Mucosa of descending colon (tissue), 3 donors: ENCODE results near the gene AGO3. TPM values are rescaled to one million over a fixed set of nuclear protein-coding genes. Genes with fewer than 3 reads are reported as not detected.

Experiments
- ATAC-seq: fragments of 200-7000 bp; cut with Tn5 transposase; one replicate; pipeline ENCODE4 v1.9.1; 2020; ENCODE audit warnings: mild to moderate bottlenecking, moderate library complexity
- DNase-seq, 3 donors: peaks; one replicate each; pipeline ENCODE4 v3.0.0-alpha.2; 2020
- H3K36me3 ChIP-seq: fragments of 200-600 bp; one replicate; pipeline ENCODE4 v1.8.0; 2021; ENCODE audit warnings: low read depth, mild to moderate bottlenecking
- H3K4me1 ChIP-seq: fragments of 200-600 bp; one replicate; pipeline ENCODE4 v1.8.0; 2021; ENCODE audit warnings: low read depth, mild to moderate bottlenecking
- H3K4me3 ChIP-seq: fragments of 200-600 bp; one replicate; pipeline ENCODE4 v1.8.0; 2021; ENCODE audit warnings: mild to moderate bottlenecking
- H3K9me3 ChIP-seq: fragments of 200-600 bp; one replicate; pipeline ENCODE4 v1.8.0; 2021; ENCODE audit warnings: mild to moderate bottlenecking
- CTCF ChIP-seq: fragments of 200-600 bp; IDR thresholded peaks from one replicate; pipeline ENCODE4 v1.8.0; 2022; ENCODE audit warnings: antibody characterized with exemption, mild to moderate bottlenecking
- intact Hi-C, 2 donors: fragments of 100-400 bp; cut with DNase I in 1 of 2; cut with micrococcal nuclease in 1 of 2; formaldehyde crosslinking; loops; one replicate each; pipeline versions ENCODE4 v1.11.0 to v1.11.1; 2022; cut with DNase I, micrococcal nuclease
- total RNA-seq, 3 donors: library from RNA; stranded (reverse); fragmentation: NEBNext Ultra II Directional in 2 of 3; extraction: Animal tissue kit (Norgen Biotek cat#: 25700) in 2 of 3; gene quantifications; one replicate each; pipeline versions ENCODE4 v1.2.1 to v1.2.4, GENCODE V29; 2021 to 2023
- donor health status: DM: no; HTN: no; CAD: no; lungs with moderate emphysema.
- donor health status: DM: no; HTN: no; CAD: no.
- donor health status: DM: no; HTN: yes; CAD: no.

Gene AGO3
- total RNA-seq, 3 donors from 2014 or later, result 16.6 to 34.5 (median 16.9) TPM

GRCh38 chr1:36055706-36056105 lies 124.8 kb downstream of the AGO3 start:
- DNase-seq (no peak), ATAC-seq (no peak)
- TF ChIP-seq CTCF, result no peak
- Histone ChIP-seq H3K4me3 (no peak overlapping the region), H3K36me3 (peaks cover 4% of the 10 kb centered on the region), H3K4me1 (no peaks in the 10 kb centered on the region), H3K9me3 (no peaks in the 10 kb centered on the region)
- intact Hi-C loops, result no loop called here

- intact Hi-C loops, result no loop called here
- DNase-seq, result no peak
- Histone ChIP-seq H3K36me3 (no peaks in the 10 kb centered on the region), H3K4me1 (no peaks in the 10 kb centered on the region), H3K9me3 (no peaks in the 10 kb centered on the region), H3K4me3 (no peak overlapping the region)
- TF ChIP-seq CTCF, result no peak
- no peak for ATAC-seq
Measured at GRCh38 chr1:36062315-36062714, 131.4 kb downstream of the AGO3 start.

GRCh38 chr1:36067871-36068270 lies 137.0 kb downstream of the AGO3 start:
- no peak overlapping the region for H3K4me3 ChIP-seq
- intact Hi-C loops, result no loop called here
- no peak for TF ChIP-seq CTCF
- ATAC-seq (no peak), DNase-seq (no peak)
- no peaks in the 10 kb centered on the region for H3K4me1 ChIP-seq
- H3K9me3 ChIP-seq, result no peaks in the 10 kb centered on the region
- no peaks in the 10 kb centered on the region for H3K36me3 ChIP-seq

GRCh38 chr1:36068866-36069265 lies 138.0 kb downstream of the AGO3 start:
- no peak for TF ChIP-seq CTCF
- no peak overlapping the region for H3K4me3 ChIP-seq
- no peak for DNase-seq
- H3K4me1 ChIP-seq, result no peaks in the 10 kb centered on the region
- H3K36me3 ChIP-seq, result no peaks in the 10 kb centered on the region
- ATAC-seq, result no peak
- intact Hi-C loops, result no loop called here
- no peaks in the 10 kb centered on the region for H3K9me3 ChIP-seq

- intact Hi-C loops, result no loop called here
- no peak for TF ChIP-seq CTCF
- ATAC-seq, result no peak
Measured at GRCh38 chr1:36070349-36070748, 139.4 kb downstream of the AGO3 start.

GRCh38 chr1:36076979-36077573 lies 146.2 kb downstream of the AGO3 start:
- ATAC-seq (no peak), DNase-seq (no peak)
- H3K9me3 ChIP-seq, result no peaks in the 10 kb centered on the region
- intact Hi-C loops, result no loop called here
- H3K36me3 ChIP-seq, result no peaks in the 10 kb centered on the region
- TF ChIP-seq CTCF, result no peak
- no peaks in the 10 kb centered on the region for H3K4me1 ChIP-seq
- H3K4me3 ChIP-seq, result no peak overlapping the region

More at GRCh38 chr1:36070349-36070748, 139.4 kb downstream of the AGO3 start:
- no peaks in the 10 kb centered on the region for H3K4me1 ChIP-seq
- no peak overlapping the region for H3K4me3 ChIP-seq
- DNase-seq, result no peak
- no peaks in the 10 kb centered on the region for H3K9me3 ChIP-seq
- H3K36me3 ChIP-seq, result no peaks in the 10 kb centered on the region
